Measurements from ENCODE around the gene SPSB2.

DNA sequence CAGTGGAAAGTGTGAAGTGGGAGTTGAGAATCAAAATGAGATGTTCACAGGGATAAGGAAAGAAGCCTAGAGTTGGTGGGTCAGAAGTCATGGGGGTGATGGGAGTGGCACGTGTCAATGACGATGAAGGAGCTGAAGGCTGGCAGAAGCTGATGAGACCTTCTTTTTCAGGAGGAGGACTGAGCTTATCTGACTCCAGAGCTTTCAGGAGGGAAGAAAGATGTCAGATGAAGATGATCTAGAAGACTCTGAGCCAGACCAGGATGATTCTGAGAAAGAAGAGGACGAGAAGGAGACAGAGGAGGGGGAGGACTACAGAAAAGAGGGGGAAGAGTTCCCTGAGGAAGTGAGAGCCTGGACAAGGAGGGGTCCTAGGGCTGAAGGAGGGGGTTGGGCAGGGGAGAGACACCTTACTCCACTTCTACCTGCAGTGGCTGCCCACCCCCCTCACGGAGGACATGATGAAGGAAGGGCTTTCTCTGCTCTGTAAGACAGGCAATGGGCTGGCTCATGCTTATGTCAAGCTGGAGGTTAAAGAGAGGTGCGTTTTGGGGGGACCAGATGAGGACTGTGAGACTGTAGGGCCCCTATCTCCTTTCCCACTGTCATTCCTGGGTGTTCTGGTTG lies 32.4 kb upstream of the SPSB2 start:
- TF ChIP-seq EZH2 (IDR thresholded peaks at IDR 0.05; ENCODE audit: insufficient read depth, poor library complexity, severe bottlenecking) (no peak), EZH2phosphoT487 (IDR thresholded peaks at IDR 0.05; ENCODE audit: insufficient read depth, low read depth) (no peak)

Measured in GM23248 (cell line).